Measurements from ENCODE around the gene NINL. TPM values are rescaled to one million over a fixed set of nuclear protein-coding genes. Genes with fewer than 3 reads are reported as not detected.
"Not testable (repeated sequence)": the region's sequence is repeated elsewhere in the genome, so short reads cannot be mapped to it uniquely, and the experiment has no call there.

Gene NINL
- total and polyA plus RNA-seq, 12 donors: 1.3 to 17.9 (median 3.8) TPM

GRCh38 chr20:25553819-25554296 lies 31.5 kb downstream of the NINL start:
- Histone ChIP-seq H3K36me3 (no peaks in the 10 kb centered on the region), H3K27ac (no peak overlapping the region), H3K9me3 (no peaks in the 10 kb centered on the region), H3K4me3 (no peak overlapping the region), H3K27me3 (no peaks in the 10 kb centered on the region), H3K4me1 (peaks cover 0 to 5% (median 0%) of the 10 kb centered on the region in 9 donors)
- intact Hi-C loops (cut with DNase I): no loop called here
- no peak for TF ChIP-seq CTCF (IDR thresholded peaks at IDR 0.05)
- WGBS, 2 donors: 58 to 68% methylated on average over 6 of the region's 6 CpGs
- ATAC-seq (peak in 1 of 8 donors; percentile 33), DNase-seq (no peak)

- no peak overlapping the region for H3K27ac ChIP-seq
- H3K27me3 ChIP-seq: no peaks in the 10 kb centered on the region
- intact Hi-C loops (cut with DNase I): no loop called here
- no peak for TF ChIP-seq CTCF (IDR thresholded peaks at IDR 0.05)
- no peaks in the 10 kb centered on the region for H3K9me3 ChIP-seq
- no peak overlapping the region for H3K4me3 ChIP-seq
- H3K4me1 ChIP-seq: peaks cover 0 to 5% (median 0%) of the 10 kb centered on the region in 9 donors
- ATAC-seq (no peak), DNase-seq (no peak)
- 93 to 97% methylated on average over 5 of the region's 5 CpGs for WGBS, 2 donors
- no peaks in the 10 kb centered on the region for H3K36me3 ChIP-seq
Observed at GRCh38 chr20:25552977-25553376, 32.4 kb downstream of the NINL start.

- DNase-seq: no peak
- H3K36me3 ChIP-seq: no peaks in the 10 kb centered on the region
- WGBS, 2 donors: 65 to 74% methylated on average over 6 of the region's 6 CpGs
- H3K9me3 ChIP-seq: no peaks in the 10 kb centered on the region
- peaks cover 0 to 5% (median 0%) of the 10 kb centered on the region in 9 donors for H3K4me1 ChIP-seq
- no peak overlapping the region for H3K4me3 ChIP-seq
- no peaks in the 10 kb centered on the region for H3K27me3 ChIP-seq
- no peak for TF ChIP-seq CTCF (IDR thresholded peaks at IDR 0.05)
- intact Hi-C loops (cut with DNase I): no loop called here
- no peak for ATAC-seq
- no peak overlapping the region for H3K27ac ChIP-seq
Observed at GRCh38 chr20:25551413-25552215, 33.7 kb downstream of the NINL start.

- intact Hi-C loops (cut with DNase I); H3K4me3 ChIP-seq; ATAC-seq; H3K27me3 ChIP-seq; H3K4me1 ChIP-seq; H3K9me3 ChIP-seq; H3K36me3 ChIP-seq; H3K27ac ChIP-seq; DNase-seq: not testable (repeated sequence)
- 67 to 82% methylated on average over 7 of the region's 7 CpGs for WGBS, 2 donors
Observed at GRCh38 chr20:25550645-25551337, 34.5 kb downstream of the NINL start.

Data from heart right ventricle (tissue), 16 donors.